ENCODE results near the gene TRAPPC10.

- TF ChIP-seq, protein P1, sequence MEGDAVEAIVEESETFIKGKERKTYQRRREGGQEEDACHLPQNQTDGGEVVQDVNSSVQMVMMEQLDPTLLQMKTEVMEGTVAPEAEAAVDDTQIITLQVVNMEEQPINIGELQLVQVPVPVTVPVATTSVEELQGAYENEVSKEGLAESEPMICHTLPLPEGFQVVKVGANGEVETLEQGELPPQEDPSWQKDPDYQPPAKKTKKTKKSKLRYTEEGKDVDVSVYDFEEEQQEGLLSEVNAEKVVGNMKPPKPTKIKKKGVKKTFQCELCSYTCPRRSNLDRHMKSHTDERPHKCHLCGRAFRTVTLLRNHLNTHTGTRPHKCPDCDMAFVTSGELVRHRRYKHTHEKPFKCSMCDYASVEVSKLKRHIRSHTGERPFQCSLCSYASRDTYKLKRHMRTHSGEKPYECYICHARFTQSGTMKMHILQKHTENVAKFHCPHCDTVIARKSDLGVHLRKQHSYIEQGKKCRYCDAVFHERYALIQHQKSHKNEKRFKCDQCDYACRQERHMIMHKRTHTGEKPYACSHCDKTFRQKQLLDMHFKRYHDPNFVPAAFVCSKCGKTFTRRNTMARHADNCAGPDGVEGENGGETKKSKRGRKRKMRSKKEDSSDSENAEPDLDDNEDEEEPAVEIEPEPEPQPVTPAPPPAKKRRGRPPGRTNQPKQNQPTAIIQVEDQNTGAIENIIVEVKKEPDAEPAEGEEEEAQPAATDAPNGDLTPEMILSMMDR (conservative IDR thresholded peaks at IDR 0.05 in 1 of 2, IDR thresholded peaks at IDR 0.05 in 1 of 2; ENCODE audit: low read depth in 1 of 2, low read length in 2 of 2) = no peak
- no peak for TF ChIP-seq EZH2 (IDR thresholded peaks at IDR 0.05; ENCODE audit: low read length, missing control alignments)
Measured at GRCh38 chr21:44028287-44028659, 16.2 kb downstream of the TRAPPC10 start.

Measured in fibroblast of lung (primary cell).